Muscle layer of colon (tissue), 2 donors: ENCODE results near the gene DYNC1H1.

Experiments used
- H3K27ac ChIP-seq: one replicate; pipeline ENCODE4 v1.7.0; 2013; ENCODE audit warnings: low read depth, mild to moderate bottlenecking, low read length, moderate library complexity
- H3K27me3 ChIP-seq, 2 donors: one replicate each; pipeline ENCODE4 v1.7.0; 2013; ENCODE audit warnings: low read length in 2 of 2, mild to moderate bottlenecking in 2 of 2; ENCODE audit not compliant: insufficient read depth in 2 of 2, control insufficient read depth in 1 of 2
- H3K36me3 ChIP-seq: one replicate; pipeline ENCODE4 v1.7.0; 2013; ENCODE audit warnings: mild to moderate bottlenecking, low read length; ENCODE audit not compliant: insufficient read depth
- H3K4me1 ChIP-seq: one replicate; pipeline ENCODE4 v1.7.0; 2013; ENCODE audit warnings: mild to moderate bottlenecking, low read length; ENCODE audit not compliant: insufficient read depth
- H3K4me3 ChIP-seq, 2 donors: one replicate each; pipeline ENCODE4 v1.7.0; 2013; ENCODE audit warnings: low read length in 2 of 2, low read depth in 1 of 2, mild to moderate bottlenecking in 1 of 2, moderate library complexity in 1 of 2
- H3K9ac ChIP-seq: one replicate; pipeline ENCODE4 v1.7.0; 2013; ENCODE audit warnings: low read length
- H3K9me3 ChIP-seq: one replicate; pipeline ENCODE4 v1.7.0; 2013; ENCODE audit warnings: mild to moderate bottlenecking, low read length
- donor health status: abdominal sarcoma.
- donor health status: Adenocarcinoma of cecum.

DYNC1H1 gene

DNA sequence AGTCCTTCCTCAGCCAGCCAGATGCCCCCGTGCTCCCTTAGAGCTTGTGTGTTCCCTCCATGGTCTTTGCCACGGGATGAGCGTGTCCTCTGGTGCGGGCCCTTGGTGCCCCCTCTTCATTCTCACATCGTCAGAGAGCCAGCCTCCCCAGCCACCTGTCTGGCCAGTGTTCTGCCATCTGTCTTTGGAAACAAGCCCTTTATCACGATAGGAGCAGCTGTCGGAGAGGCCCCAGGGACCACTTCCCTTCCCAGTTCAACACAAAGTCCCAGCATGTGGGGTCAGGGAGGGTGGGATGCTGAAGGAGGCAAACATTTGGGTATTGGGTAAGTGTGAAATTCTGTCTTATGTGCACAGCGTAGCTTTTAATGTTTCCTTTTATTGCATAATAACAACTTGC is 44.5 kb downstream of the DYNC1H1 start:
- H3K9me3 ChIP-seq = no peaks in the 10 kb centered on the region
- H3K9ac ChIP-seq = no peak overlapping the region
- H3K4me3 ChIP-seq = no peak overlapping the region
- peaks cover 94% of the 10 kb centered on the region for H3K36me3 ChIP-seq
- H3K4me1 ChIP-seq = no peaks in the 10 kb centered on the region
- H3K27me3 ChIP-seq = no peaks in the 10 kb centered on the region
- no peak overlapping the region for H3K27ac ChIP-seq

DNA sequence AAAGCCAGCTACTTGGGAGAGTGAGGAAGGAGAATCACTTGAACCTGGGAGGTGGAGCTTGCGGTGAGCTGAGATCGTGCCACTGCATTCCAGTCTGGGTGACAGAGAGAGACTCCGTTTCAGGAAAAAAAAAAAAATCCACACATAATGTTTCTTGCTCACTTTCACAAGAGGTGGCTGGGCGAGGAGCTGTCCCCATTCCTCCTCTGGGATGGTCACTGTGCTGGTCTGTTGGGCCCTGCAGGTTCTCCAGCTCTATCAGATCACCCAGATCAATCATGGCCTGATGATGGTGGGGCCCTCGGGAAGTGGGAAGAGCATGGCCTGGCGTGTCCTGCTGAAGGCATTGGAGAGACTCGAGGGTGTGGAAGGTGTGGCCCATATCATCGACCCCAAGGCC is 47.3 kb downstream of the DYNC1H1 start:
- H3K9ac ChIP-seq = no peak overlapping the region
- H3K9me3 ChIP-seq = no peaks in the 10 kb centered on the region
- no peak overlapping the region for H3K4me3 ChIP-seq
- H3K4me1 ChIP-seq = no peaks in the 10 kb centered on the region
- H3K27ac ChIP-seq = no peak overlapping the region
- H3K36me3 ChIP-seq = peaks cover 97% of the 10 kb centered on the region
- no peaks in the 10 kb centered on the region for H3K27me3 ChIP-seq

DNA sequence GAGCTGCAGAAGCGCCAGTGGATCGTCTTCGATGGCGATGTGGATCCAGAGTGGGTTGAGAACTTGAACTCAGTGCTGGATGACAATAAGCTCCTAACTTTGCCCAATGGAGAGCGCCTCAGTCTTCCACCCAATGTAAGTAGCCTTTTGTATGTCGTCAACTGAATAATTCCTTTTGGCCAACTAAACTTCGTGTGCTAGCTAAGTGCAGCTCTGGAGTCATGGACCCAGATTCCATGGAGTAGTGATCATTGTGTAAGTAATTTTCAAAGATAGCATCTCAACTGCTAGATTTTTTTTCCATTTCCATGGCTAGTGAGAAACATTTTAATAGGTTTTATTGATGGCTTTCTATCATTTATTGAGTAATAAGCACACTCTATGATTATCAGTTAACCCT is 48.0 kb downstream of the DYNC1H1 start:
- Histone ChIP-seq H3K9me3 (no peaks in the 10 kb centered on the region), H3K4me1 (no peaks in the 10 kb centered on the region), H3K36me3 (peaks cover 98% of the 10 kb centered on the region), H3K4me3 (no peak overlapping the region), H3K27ac (no peak overlapping the region), H3K27me3 (no peaks in the 10 kb centered on the region), H3K9ac (no peak overlapping the region)

DNA sequence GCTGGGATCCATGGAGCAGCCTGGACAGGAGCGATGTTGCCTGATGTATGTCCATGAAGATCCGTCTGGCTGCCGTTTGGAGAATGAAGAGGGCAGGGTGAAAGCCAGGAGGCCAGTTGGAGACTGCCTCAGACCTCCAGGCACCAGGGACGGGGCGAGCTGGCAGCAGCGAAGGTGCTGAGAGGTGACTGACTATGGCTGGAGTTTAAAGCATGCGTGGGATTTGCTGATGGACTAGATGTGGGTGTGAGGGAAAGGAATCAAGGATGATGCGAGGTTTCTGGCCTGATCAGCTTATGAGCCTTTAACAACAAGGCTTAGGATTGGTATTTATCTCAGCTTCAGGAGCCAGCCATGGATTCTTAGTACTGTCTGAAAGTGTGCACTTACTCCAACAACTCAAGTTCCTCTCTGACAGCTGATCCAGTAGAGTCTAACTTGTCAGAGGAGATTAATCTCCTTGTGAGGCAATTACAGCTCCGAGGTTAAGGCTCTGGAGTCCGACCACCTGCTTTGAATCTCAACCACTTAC is 49.4 kb downstream of the DYNC1H1 start:
- H3K4me1 ChIP-seq = no peaks in the 10 kb centered on the region
- H3K9ac ChIP-seq = no peak overlapping the region
- no peak overlapping the region for H3K27ac ChIP-seq
- no peaks in the 10 kb centered on the region for H3K9me3 ChIP-seq
- no peaks in the 10 kb centered on the region for H3K27me3 ChIP-seq
- peaks cover 94% of the 10 kb centered on the region for H3K36me3 ChIP-seq
- H3K4me3 ChIP-seq = no peak overlapping the region

DNA sequence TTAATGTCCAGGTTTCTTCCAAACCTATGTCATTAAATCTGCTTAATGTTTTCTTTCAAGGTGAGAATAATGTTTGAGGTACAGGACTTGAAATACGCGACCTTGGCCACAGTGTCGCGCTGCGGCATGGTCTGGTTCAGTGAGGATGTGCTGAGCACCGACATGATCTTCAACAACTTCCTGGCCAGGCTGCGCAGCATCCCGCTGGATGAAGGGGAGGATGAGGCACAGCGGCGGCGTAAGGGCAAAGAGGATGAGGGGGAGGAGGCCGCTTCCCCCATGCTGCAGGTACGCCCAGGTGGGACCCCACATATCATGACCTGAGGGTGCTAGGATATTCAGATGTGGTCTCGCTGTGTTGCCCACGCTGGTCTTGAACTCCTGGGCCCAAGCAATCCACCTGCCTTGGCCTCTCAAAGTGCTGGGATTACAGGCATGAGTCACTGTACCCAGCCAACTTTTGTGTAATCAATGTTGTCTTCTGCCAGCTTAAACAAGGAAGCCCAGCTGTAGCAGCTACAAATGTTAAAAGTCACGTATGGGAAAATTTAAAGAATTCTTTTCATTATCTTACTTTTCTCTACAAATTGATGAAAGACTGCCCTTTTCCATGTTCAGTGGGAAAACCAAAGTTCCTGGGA is 50.8 kb downstream of the DYNC1H1 start:
- Histone ChIP-seq H3K27me3 (no peaks in the 10 kb centered on the region), H3K9me3 (no peaks in the 10 kb centered on the region), H3K4me1 (no peaks in the 10 kb centered on the region), H3K36me3 (peaks cover 94% of the 10 kb centered on the region), H3K27ac (no peak overlapping the region), H3K4me3 (no peak overlapping the region), H3K9ac (no peak overlapping the region)

DNA sequence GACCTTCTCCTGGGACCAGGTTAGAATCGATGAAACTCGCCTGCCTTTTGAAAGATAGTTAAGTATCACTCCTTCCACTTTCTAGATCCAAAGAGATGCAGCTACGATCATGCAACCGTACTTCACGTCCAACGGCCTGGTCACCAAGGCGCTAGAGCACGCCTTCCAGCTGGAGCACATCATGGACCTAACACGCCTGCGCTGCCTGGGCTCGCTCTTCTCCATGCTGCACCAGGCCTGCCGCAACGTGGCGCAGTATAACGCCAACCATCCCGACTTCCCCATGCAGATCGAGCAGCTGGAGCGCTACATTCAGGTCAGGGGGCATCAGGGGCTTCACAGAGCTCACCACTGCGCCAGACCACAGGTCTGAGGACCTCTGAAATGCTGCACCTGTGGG is 51.4 kb downstream of the DYNC1H1 start:
- Histone ChIP-seq H3K36me3 (peaks cover 94% of the 10 kb centered on the region), H3K27me3 (no peaks in the 10 kb centered on the region), H3K9me3 (no peaks in the 10 kb centered on the region), H3K27ac (no peak overlapping the region), H3K4me3 (no peak overlapping the region), H3K4me1 (no peaks in the 10 kb centered on the region), H3K9ac (no peak overlapping the region)

DNA sequence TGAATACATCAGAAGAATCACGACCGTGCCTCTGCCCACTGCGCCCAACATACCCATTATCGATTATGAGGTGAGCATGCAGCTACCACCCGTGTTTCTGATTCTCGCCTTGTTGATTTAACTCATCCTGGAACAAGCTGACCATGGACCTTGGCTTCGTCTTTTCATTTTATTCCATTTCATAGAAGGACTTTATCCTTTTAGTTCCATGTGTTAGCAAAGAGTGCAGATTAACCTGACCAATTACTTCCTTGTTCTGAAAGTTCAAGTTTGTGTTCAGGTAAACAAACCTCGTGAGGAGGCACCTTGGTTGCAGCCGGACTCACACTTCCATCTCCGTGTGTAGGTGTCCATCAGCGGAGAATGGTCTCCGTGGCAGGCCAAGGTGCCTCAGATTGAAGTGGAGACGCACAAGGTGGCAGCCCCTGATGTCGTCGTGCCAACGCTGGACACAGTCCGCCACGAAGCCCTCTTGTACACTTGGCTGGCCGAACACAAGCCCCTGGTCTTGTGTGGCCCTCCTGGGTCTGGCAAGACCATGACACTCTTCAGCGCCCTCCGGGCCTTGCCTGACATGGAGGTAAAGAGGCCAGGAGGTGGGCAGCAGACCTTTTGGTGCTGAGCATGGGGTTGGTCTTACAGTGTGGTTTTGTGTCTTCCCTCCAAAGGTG is 52.2 kb downstream of the DYNC1H1 start:
- Histone ChIP-seq H3K27me3 (no peaks in the 10 kb centered on the region), H3K9ac (no peak overlapping the region), H3K27ac (no peak overlapping the region), H3K4me1 (no peaks in the 10 kb centered on the region), H3K9me3 (no peaks in the 10 kb centered on the region), H3K36me3 (peaks cover 88% of the 10 kb centered on the region), H3K4me3 (no peak overlapping the region)

DNA sequence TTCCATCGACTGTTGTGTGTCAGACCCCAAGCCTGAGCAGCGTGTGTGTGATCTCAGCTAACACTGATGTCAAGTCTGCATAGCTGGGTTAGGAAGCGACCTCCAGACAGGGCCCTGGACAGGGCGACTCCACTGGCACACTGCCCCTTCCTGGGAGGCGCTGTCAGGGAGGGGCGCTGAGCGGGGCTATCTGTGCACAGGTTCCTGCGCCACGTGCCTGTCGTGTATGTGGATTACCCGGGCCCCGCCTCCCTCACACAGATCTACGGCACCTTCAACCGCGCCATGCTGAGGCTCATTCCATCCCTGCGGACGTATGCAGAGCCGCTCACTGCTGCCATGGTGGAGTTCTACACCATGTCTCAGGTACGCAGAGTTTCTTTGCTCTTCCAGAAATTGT is 53.9 kb downstream of the DYNC1H1 start:
- H3K9me3 ChIP-seq = no peaks in the 10 kb centered on the region
- H3K27ac ChIP-seq = no peak overlapping the region
- H3K9ac ChIP-seq = no peak overlapping the region
- H3K4me1 ChIP-seq = no peaks in the 10 kb centered on the region
- no peak overlapping the region for H3K4me3 ChIP-seq
- H3K27me3 ChIP-seq = no peaks in the 10 kb centered on the region
- H3K36me3 ChIP-seq = peaks cover 82% of the 10 kb centered on the region

DNA sequence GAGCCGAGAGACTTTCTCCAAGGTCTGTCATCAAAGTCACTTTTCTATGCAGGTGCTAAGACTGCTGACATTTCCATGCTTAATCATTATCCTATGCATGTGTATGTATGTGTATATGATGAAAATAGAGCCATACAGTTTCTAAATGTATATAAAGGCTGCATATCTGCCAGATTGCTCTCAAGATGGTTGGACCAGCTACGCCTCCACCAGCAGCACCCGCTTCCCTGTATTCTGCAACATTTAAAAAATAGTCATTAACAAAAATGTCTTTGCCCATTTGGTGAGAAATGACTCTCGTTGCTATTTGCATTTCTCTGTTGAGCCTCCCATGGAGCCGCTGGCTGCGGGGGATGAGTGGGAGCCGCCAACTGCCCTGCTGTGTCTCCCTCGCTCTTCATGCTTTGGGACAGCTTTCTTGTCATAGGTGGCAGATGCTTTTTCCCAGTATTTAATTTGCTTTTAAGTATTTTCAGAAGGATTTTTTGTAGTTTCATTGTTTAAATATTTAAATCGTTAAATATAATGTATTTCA is 54.7 kb downstream of the DYNC1H1 start:
- no peak overlapping the region for H3K9ac ChIP-seq
- no peak overlapping the region for H3K27ac ChIP-seq
- H3K4me1 ChIP-seq = no peaks in the 10 kb centered on the region
- peaks cover 82% of the 10 kb centered on the region for H3K36me3 ChIP-seq
- H3K4me3 ChIP-seq = no peak overlapping the region
- no peaks in the 10 kb centered on the region for H3K27me3 ChIP-seq
- H3K9me3 ChIP-seq = no peaks in the 10 kb centered on the region

DNA sequence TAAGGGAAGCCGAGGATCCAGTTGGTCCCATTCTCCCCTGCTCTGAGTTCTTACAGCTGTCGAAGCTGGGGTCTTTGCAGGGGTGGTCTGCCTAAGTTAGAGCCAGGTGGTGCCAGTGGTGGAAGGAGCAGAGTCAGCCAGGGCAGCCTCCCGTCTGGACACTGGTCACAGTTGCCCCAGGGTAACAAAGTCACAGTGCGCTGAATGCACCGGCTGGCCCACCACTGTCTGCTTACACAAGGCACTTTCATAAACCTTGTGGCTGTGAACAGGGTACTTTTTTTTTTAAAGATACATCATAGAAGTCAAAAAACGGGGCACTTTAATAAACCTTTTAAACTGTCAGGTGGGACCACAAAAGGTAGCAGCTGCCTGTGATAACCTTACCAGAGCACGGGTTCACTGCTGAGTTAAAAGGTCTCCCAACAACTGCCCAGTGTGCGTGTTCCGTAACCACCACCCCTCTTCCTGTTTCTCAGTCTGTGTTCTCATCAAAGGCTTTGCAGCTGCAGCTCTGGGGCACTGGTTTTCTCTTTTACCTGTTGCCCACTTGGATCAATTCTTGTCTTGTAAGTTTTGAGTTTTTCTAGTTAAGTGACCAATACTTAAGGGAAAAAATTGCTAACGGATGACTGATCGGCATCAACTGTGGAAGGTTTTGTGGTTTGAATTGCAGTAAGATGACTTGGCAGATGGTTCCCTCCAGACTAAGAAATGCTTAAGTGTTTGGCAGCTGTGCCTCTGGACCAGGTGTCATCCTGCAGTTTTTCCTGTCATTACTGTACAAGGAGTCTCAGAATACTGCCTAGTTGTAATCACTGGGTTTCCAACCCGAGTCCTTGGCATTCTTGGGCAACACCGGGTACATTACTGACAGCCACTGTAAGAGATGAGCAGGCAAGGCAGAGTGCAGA is 55.9 kb downstream of the DYNC1H1 start:
- no peak overlapping the region for H3K9ac ChIP-seq
- peaks cover 75% of the 10 kb centered on the region for H3K36me3 ChIP-seq
- H3K4me3 ChIP-seq = no peak overlapping the region
- no peaks in the 10 kb centered on the region for H3K27me3 ChIP-seq
- no peaks in the 10 kb centered on the region for H3K4me1 ChIP-seq
- no peak overlapping the region for H3K27ac ChIP-seq
- H3K9me3 ChIP-seq = no peaks in the 10 kb centered on the region

DNA sequence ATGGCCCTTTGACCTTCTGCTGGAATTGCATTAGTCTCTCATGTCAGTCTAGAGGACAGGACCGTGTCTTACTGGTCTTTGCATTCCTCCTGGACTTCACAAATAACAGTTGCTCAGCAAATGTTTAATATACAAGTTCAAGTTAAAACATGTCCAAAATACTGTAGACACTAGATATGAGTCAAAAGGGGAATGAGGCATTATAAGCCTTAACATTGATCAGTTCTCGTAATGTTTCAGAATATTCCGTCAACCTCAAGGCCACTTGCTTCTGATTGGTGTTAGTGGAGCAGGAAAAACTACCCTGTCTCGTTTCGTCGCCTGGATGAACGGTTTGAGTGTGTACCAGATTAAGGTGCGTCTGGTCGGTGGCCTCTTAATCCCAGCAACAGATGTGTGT is 62.6 kb downstream of the DYNC1H1 start:
- H3K9ac ChIP-seq = no peak overlapping the region
- H3K4me3 ChIP-seq = no peak overlapping the region
- no peak overlapping the region for H3K27ac ChIP-seq
- H3K9me3 ChIP-seq = no peaks in the 10 kb centered on the region
- peaks cover 77% of the 10 kb centered on the region for H3K36me3 ChIP-seq
- H3K27me3 ChIP-seq = no peaks in the 10 kb centered on the region
- no peaks in the 10 kb centered on the region for H3K4me1 ChIP-seq
